Uterus (tissue), 4 donors: ENCODE results near the gene SHB. TPM values are rescaled to one million over a fixed set of nuclear protein-coding genes. Genes with fewer than 3 reads are reported as not detected.

ENCODE experiments used
- DNase-seq, 2 donors: peaks; one replicate each; pipeline ENCODE4 v3.0.0-alpha.2; 2019 to 2020
- H3K27ac ChIP-seq, 2 donors: fragments of 200-600 bp; sonication (generic); 1 replicate in 1 of 2; 2 replicates in 1 of 2; pipeline ENCODE4 v1.5.1; 2016 to 2018
- H3K27me3 ChIP-seq, 2 donors: fragments of 200-600 bp; sonication (generic); one replicate each; pipeline ENCODE4 v1.5.1; 2018 to 2019; ENCODE audit warnings: control low read depth in 1 of 2
- H3K36me3 ChIP-seq, 2 donors: fragments of 200-600 bp; sonication (generic); one replicate each; pipeline ENCODE4 v1.5.1; 2019; ENCODE audit warnings: control low read depth in 1 of 2
- H3K4me1 ChIP-seq, 2 donors: fragments of 200-600 bp; sonication (generic); one replicate each; pipeline ENCODE4 v1.5.1; 2018 to 2019; ENCODE audit warnings: control low read depth in 1 of 2
- H3K4me3 ChIP-seq, 2 donors: fragments of 200-600 bp; sonication (generic); 1 replicate in 1 of 2; 2 replicates in 1 of 2; pipeline ENCODE4 v1.5.1; 2018 to 2019; ENCODE audit warnings: mild to moderate bottlenecking in 1 of 2
- H3K9me3 ChIP-seq, 2 donors: fragments of 200-600 bp; sonication (generic); one replicate each; pipeline ENCODE4 v1.5.1; 2019; ENCODE audit warnings: control low read depth in 1 of 2
- CTCF ChIP-seq, 4 experiments: fragments of 200-600 bp in 2 of 4; fragments of 450-650 bp in 2 of 4; sonication (generic) in 2 of 4; IDR thresholded peaks; one replicate each; pipeline ENCODE4 v1.5.1; 2016 to 2019; ENCODE audit warnings: antibody characterized with exemption in 4 of 4, mild to moderate bottlenecking in 2 of 4, moderate library complexity in 1 of 4
- POLR2A ChIP-seq, 2 donors: fragments of 450-650 bp; IDR thresholded peaks; one replicate each; pipeline ENCODE4 v1.6.1; 2016; ENCODE audit warnings: antibody characterized with exemption in 2 of 2, mild to moderate bottlenecking in 1 of 2, moderate library complexity in 1 of 2
- intact Hi-C: fragments of 100-400 bp; cut with DNase I; formaldehyde crosslinking; loops from one replicate; pipeline ENCODE4 v1.15.1; 2023; ENCODE audit warnings: low total_unique reads
- total RNA-seq, 4 donors: library from RNA; depleted of rRNA in 3 of 4; stranded (reverse); fragments of >200 nt in 3 of 4; gene quantifications; one replicate each; pipeline versions ENCODE4 v1.1.0 to v1.2.4, GENCODE V29; 2014 to 2023
- donor health status: DM: yes; HTN: yes; CAD: no.

The SHB gene
- total RNA-seq, 4 donors from 2014 or later, result 3.5 to 19.6 (median 7.3) TPM

GRCh38 chr9:38082446-38083287, 13.6 kb upstream of the SHB start:
- DNase-seq, result no peak
- intact Hi-C loops, result no loop called here
- no peaks in the 10 kb centered on the region for H3K9me3 ChIP-seq
- no peaks in the 10 kb centered on the region for H3K4me1 ChIP-seq
- TF ChIP-seq CTCF (IDR thresholded peaks at IDR 0.05) (no peak), POLR2A (IDR thresholded peaks at IDR 0.05) (no peak)
- H3K4me3 ChIP-seq, result no peak overlapping the region
- no peak overlapping the region for H3K27ac ChIP-seq
- no peaks in the 10 kb centered on the region for H3K27me3 ChIP-seq
- no peaks in the 10 kb centered on the region for H3K36me3 ChIP-seq

- Histone ChIP-seq H3K4me3 (no peak overlapping the region), H3K36me3 (no peaks in the 10 kb centered on the region), H3K9me3 (no peaks in the 10 kb centered on the region), H3K27ac (no peak overlapping the region), H3K27me3 (no peaks in the 10 kb centered on the region), H3K4me1 (no peaks in the 10 kb centered on the region)
- no peak for TF ChIP-seq POLR2A (IDR thresholded peaks at IDR 0.05)
- TF ChIP-seq CTCF (IDR thresholded peaks at IDR 0.05), result no peak
- intact Hi-C loops, result no loop called here
- DNase-seq, result no peak
Observed at GRCh38 chr9:38081356-38082108, 12.5 kb upstream of the SHB start.

- Histone ChIP-seq H3K27ac (peak overlapping the region; percentile 23 to 29), H3K36me3 (no peaks in the 10 kb centered on the region), H3K27me3 (no peaks in the 10 kb centered on the region), H3K4me1 (no peaks in the 10 kb centered on the region), H3K4me3 (no peak overlapping the region), H3K9me3 (no peaks in the 10 kb centered on the region)
- TF ChIP-seq CTCF (IDR thresholded peaks at IDR 0.05), result no peak
- TF ChIP-seq POLR2A (IDR thresholded peaks at IDR 0.05), result no peak
- intact Hi-C loops, result no loop called here
- peak in 1 of 2 donors; percentile 61 for DNase-seq
Observed at GRCh38 chr9:38079461-38080031, 10.5 kb upstream of the SHB start.

GRCh38 chr9:38075272-38075671, 6.2 kb upstream of the SHB start:
- no peaks in the 10 kb centered on the region for H3K4me1 ChIP-seq
- TF ChIP-seq POLR2A (IDR thresholded peaks at IDR 0.05) (no peak), CTCF (IDR thresholded peaks at IDR 0.05) (no peak)
- no peak for DNase-seq
- H3K4me3 ChIP-seq, result no peak overlapping the region
- H3K36me3 ChIP-seq, result no peaks in the 10 kb centered on the region
- no peak overlapping the region for H3K27ac ChIP-seq
- H3K9me3 ChIP-seq, result no peaks in the 10 kb centered on the region
- no peaks in the 10 kb centered on the region for H3K27me3 ChIP-seq
- intact Hi-C loops, result no loop called here
